Uterus (tissue), 4 donors: ENCODE results near the gene LAIR1. TPM values are rescaled to one million over a fixed set of nuclear protein-coding genes. Genes with fewer than 3 reads are reported as not detected.

ENCODE experiments used
- DNase-seq, 2 donors: peaks; one replicate each; pipeline ENCODE4 v3.0.0-alpha.2; 2019 to 2020
- H3K27ac ChIP-seq, 2 donors: fragments of 200-600 bp; sonication (generic); 1 replicate in 1 of 2; 2 replicates in 1 of 2; pipeline ENCODE4 v1.5.1; 2016 to 2018
- H3K27me3 ChIP-seq, 2 donors: fragments of 200-600 bp; sonication (generic); one replicate each; pipeline ENCODE4 v1.5.1; 2018 to 2019; ENCODE audit warnings: control low read depth in 1 of 2
- H3K36me3 ChIP-seq, 2 donors: fragments of 200-600 bp; sonication (generic); one replicate each; pipeline ENCODE4 v1.5.1; 2019; ENCODE audit warnings: control low read depth in 1 of 2
- H3K4me1 ChIP-seq, 2 donors: fragments of 200-600 bp; sonication (generic); one replicate each; pipeline ENCODE4 v1.5.1; 2018 to 2019; ENCODE audit warnings: control low read depth in 1 of 2
- H3K4me3 ChIP-seq, 2 donors: fragments of 200-600 bp; sonication (generic); 1 replicate in 1 of 2; 2 replicates in 1 of 2; pipeline ENCODE4 v1.5.1; 2018 to 2019; ENCODE audit warnings: mild to moderate bottlenecking in 1 of 2
- H3K9me3 ChIP-seq, 2 donors: fragments of 200-600 bp; sonication (generic); one replicate each; pipeline ENCODE4 v1.5.1; 2019; ENCODE audit warnings: control low read depth in 1 of 2
- CTCF ChIP-seq, 4 experiments: fragments of 200-600 bp in 2 of 4; fragments of 450-650 bp in 2 of 4; sonication (generic) in 2 of 4; IDR thresholded peaks; one replicate each; pipeline ENCODE4 v1.5.1; 2016 to 2019; ENCODE audit warnings: antibody characterized with exemption in 4 of 4, mild to moderate bottlenecking in 2 of 4, moderate library complexity in 1 of 4
- POLR2A ChIP-seq, 2 donors: fragments of 450-650 bp; IDR thresholded peaks; one replicate each; pipeline ENCODE4 v1.6.1; 2016; ENCODE audit warnings: antibody characterized with exemption in 2 of 2, mild to moderate bottlenecking in 1 of 2, moderate library complexity in 1 of 2
- intact Hi-C: fragments of 100-400 bp; cut with DNase I; formaldehyde crosslinking; loops from one replicate; pipeline ENCODE4 v1.15.1; 2023; ENCODE audit warnings: low total_unique reads
- total RNA-seq, 4 donors: library from RNA; depleted of rRNA in 3 of 4; stranded (reverse); fragments of >200 nt in 3 of 4; gene quantifications; one replicate each; pipeline versions ENCODE4 v1.1.0 to v1.2.4, GENCODE V29; 2014 to 2023
- donor health status: DM: yes; HTN: yes; CAD: no.

The LAIR1 gene
- total RNA-seq, 4 donors from 2014 or later: 1.0 to 64.7 (median 9.5) TPM

GRCh38 chr19:54356444-54357056, 8.2 kb downstream of the LAIR1 start:
- TF ChIP-seq POLR2A (IDR thresholded peaks at IDR 0.05) (no peak), CTCF (IDR thresholded peaks at IDR 0.05) (no peak)
- intact Hi-C loops: no loop called here
- Histone ChIP-seq H3K27ac (no peak overlapping the region), H3K4me3 (no peak overlapping the region), H3K27me3 (no peaks in the 10 kb centered on the region), H3K9me3 (no peaks in the 10 kb centered on the region), H3K36me3 (no peaks in the 10 kb centered on the region), H3K4me1 (no peaks in the 10 kb centered on the region)
- no peak for DNase-seq

- no peak overlapping the region for H3K4me3 ChIP-seq
- H3K4me1 ChIP-seq: no peaks in the 10 kb centered on the region
- no peaks in the 10 kb centered on the region for H3K9me3 ChIP-seq
- H3K36me3 ChIP-seq: no peaks in the 10 kb centered on the region
- H3K27ac ChIP-seq: no peak overlapping the region
- intact Hi-C loops: no loop called here
- TF ChIP-seq CTCF (IDR thresholded peaks at IDR 0.05): no peak
- no peak for TF ChIP-seq POLR2A (IDR thresholded peaks at IDR 0.05)
- DNase-seq: no peak
- no peaks in the 10 kb centered on the region for H3K27me3 ChIP-seq
Observed at GRCh38 chr19:54355675-54356074, 9.1 kb downstream of the LAIR1 start.

- Histone ChIP-seq H3K4me1 (no peaks in the 10 kb centered on the region), H3K4me3 (no peak overlapping the region), H3K27me3 (no peaks in the 10 kb centered on the region), H3K36me3 (no peaks in the 10 kb centered on the region), H3K9me3 (no peaks in the 10 kb centered on the region), H3K27ac (no peak overlapping the region)
- no peak for DNase-seq
- TF ChIP-seq POLR2A (IDR thresholded peaks at IDR 0.05) (no peak), CTCF (IDR thresholded peaks at IDR 0.05) (no peak)
- intact Hi-C loops: no loop called here
Observed at GRCh38 chr19:54354761-54355160, 10.0 kb downstream of the LAIR1 start.

- DNase-seq: no peak
- no peak for TF ChIP-seq CTCF (IDR thresholded peaks at IDR 0.05)
- no peak for TF ChIP-seq POLR2A (IDR thresholded peaks at IDR 0.05)
- Histone ChIP-seq H3K27me3 (no peaks in the 10 kb centered on the region), H3K36me3 (no peaks in the 10 kb centered on the region), H3K9me3 (no peaks in the 10 kb centered on the region), H3K4me1 (no peaks in the 10 kb centered on the region), H3K4me3 (no peak overlapping the region), H3K27ac (no peak overlapping the region)
- intact Hi-C loops: no loop called here
Observed at GRCh38 chr19:54352546-54352945, 12.2 kb downstream of the LAIR1 start.

GRCh38 chr19:54352041-54352440, 12.7 kb downstream of the LAIR1 start:
- no peaks in the 10 kb centered on the region for H3K4me1 ChIP-seq
- no peak for DNase-seq
- intact Hi-C loops: no loop called here
- H3K27ac ChIP-seq: no peak overlapping the region
- H3K27me3 ChIP-seq: no peaks in the 10 kb centered on the region
- no peaks in the 10 kb centered on the region for H3K36me3 ChIP-seq
- no peaks in the 10 kb centered on the region for H3K9me3 ChIP-seq
- no peak for TF ChIP-seq CTCF (IDR thresholded peaks at IDR 0.05)
- TF ChIP-seq POLR2A (IDR thresholded peaks at IDR 0.05): no peak
- H3K4me3 ChIP-seq: no peak overlapping the region
